BJ (cell line): Measurements from ENCODE around the gene DSP. TPM values are rescaled to one million over a fixed set of nuclear protein-coding genes. Genes with fewer than 3 reads are reported as not detected.

ENCODE experiments used
- CTCF ChIA-PET: fragments of 350-600 bp; formaldehyde crosslinking; extraction: SDS; loops from one replicate; lab custom pipeline; 2021; ENCODE audit warnings: antibody characterized with exemption, inconsistent platforms; lab: Yijun Ruan, JAX
- POLR2A ChIA-PET: fragments of 300-600 bp; sonication (Branson Sonifier 250); formaldehyde crosslinking; extraction: SDS; loops from one replicate; lab custom pipeline; 2021; ENCODE audit warnings: antibody characterized with exemption; lab: Charles Lee
- DNase-seq: peaks from one replicate; pipeline ENCODE4 v3.0.0-alpha.2; 2011; ENCODE audit warnings: low read depth
- H3K27me3 ChIP-seq: 2 replicates; pipeline ENCODE4 v1.6.0; 2011; ENCODE audit warnings: low read length; ENCODE audit not compliant: control insufficient read depth, insufficient read depth
- H3K36me3 ChIP-seq: 2 replicates; pipeline ENCODE4 v1.5.1; 2011; ENCODE audit warnings: low read length; ENCODE audit not compliant: control insufficient read depth, insufficient read depth
- H3K4me3 ChIP-seq: 2 replicates; pipeline ENCODE4 v1.5.1; 2011; ENCODE audit warnings: low read depth, mild to moderate bottlenecking, control low read depth, low read length
- polyA plus RNA-seq: library from polyadenylated mRNA; depleted of rRNA; stranded (reverse); fragments of >200 nt; gene quantifications from 2 replicates; pipeline ENCODE4 v1.2.3, GENCODE V29; 2011
- TF ChIP-seq, protein P1 (sequence below): IDR thresholded peaks from 2 replicates; pipeline ENCODE4 v1.5.1; 2011; ENCODE audit warnings: low read depth, mild to moderate bottlenecking, control low read depth, inconsistent platforms, low read length, moderate library complexity; ENCODE audit not compliant: insufficient read depth

The DSP gene
- polyA plus RNA-seq, 1 experiment = 11.0 TPM

DNA sequence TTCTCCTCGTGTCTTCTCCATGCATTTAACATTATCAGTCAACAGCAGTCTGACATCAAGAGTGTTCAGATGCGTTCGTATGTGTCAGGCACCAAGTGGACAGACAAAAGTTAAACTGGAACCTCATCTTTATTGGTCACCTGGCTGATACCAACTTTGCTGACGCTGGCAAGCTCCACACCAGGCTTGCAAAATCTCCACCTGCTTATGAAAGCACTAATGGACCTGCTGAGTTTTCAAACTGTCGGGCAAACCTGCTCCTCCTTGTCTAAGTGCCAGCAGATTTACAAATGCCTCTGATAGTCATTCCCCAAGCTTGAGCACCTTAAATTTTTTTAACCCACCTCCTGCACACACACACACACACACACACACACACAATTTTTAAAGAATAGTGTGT, 27.9 kb upstream of the DSP start:
- TF ChIP-seq, protein P1, sequence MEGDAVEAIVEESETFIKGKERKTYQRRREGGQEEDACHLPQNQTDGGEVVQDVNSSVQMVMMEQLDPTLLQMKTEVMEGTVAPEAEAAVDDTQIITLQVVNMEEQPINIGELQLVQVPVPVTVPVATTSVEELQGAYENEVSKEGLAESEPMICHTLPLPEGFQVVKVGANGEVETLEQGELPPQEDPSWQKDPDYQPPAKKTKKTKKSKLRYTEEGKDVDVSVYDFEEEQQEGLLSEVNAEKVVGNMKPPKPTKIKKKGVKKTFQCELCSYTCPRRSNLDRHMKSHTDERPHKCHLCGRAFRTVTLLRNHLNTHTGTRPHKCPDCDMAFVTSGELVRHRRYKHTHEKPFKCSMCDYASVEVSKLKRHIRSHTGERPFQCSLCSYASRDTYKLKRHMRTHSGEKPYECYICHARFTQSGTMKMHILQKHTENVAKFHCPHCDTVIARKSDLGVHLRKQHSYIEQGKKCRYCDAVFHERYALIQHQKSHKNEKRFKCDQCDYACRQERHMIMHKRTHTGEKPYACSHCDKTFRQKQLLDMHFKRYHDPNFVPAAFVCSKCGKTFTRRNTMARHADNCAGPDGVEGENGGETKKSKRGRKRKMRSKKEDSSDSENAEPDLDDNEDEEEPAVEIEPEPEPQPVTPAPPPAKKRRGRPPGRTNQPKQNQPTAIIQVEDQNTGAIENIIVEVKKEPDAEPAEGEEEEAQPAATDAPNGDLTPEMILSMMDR = no peak
- H3K4me3 ChIP-seq = no peak overlapping the region
- CTCF ChIA-PET = interaction anchor here (1.0 kb wide), 1 partner anchor 10 kb away, joined by 3 read pairs; no protein-coding TSS in a partner anchor
- DNase-seq = no peak
- POLR2A ChIA-PET = no interaction called here
- no peaks in the 10 kb centered on the region for H3K36me3 ChIP-seq
- peaks cover 5% of the 10 kb centered on the region; the same call in 1 of the 2 replicates for H3K27me3 ChIP-seq

DNA sequence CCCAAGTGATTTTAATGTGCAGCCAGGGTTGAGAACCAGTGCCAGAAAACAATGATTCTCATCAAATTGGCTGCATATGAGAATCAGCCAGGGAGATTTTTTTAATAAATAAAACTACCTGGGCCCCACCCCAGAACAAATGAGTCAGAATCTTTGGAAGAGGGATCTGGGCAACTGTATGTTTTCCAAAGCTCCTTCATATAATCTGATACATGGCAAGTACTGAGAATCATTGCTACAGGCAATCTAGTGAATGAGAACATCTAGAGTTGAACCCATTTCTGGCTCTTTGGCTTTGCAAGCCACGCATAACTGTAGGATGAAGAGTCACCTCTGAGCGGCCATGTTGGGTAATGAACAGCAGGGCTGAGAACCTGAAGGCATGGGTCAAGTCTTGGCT, 26.1 kb upstream of the DSP start:
- peaks cover 5% of the 10 kb centered on the region; the same call in 1 of the 2 replicates for H3K27me3 ChIP-seq
- no peaks in the 10 kb centered on the region for H3K36me3 ChIP-seq
- CTCF ChIA-PET = interaction anchor here (0.6 to 0.7 kb wide), 2 partner anchors 61 to 1983 kb away, joined by 3 read pairs; no protein-coding TSS in a partner anchor
- no peak for DNase-seq
- TF ChIP-seq, protein P1 = no peak
- POLR2A ChIA-PET = no interaction called here
- no peak overlapping the region for H3K4me3 ChIP-seq

GRCh38 chr6:7518877-7519276, 22.6 kb upstream of the DSP start:
- Histone ChIP-seq H3K27me3 (no peaks in the 10 kb centered on the region; the same call in 1 of the 2 replicates), H3K4me3 (no peak overlapping the region), H3K36me3 (no peaks in the 10 kb centered on the region)
- ChIA-PET POLR2A (no interaction called here), CTCF (interaction anchor here (1.3 kb wide), 1 partner anchor 14 kb away, joined by 3 read pairs; no protein-coding TSS in a partner anchor)
- TF ChIP-seq, protein P1 = no peak
- DNase-seq = no peak

DNA sequence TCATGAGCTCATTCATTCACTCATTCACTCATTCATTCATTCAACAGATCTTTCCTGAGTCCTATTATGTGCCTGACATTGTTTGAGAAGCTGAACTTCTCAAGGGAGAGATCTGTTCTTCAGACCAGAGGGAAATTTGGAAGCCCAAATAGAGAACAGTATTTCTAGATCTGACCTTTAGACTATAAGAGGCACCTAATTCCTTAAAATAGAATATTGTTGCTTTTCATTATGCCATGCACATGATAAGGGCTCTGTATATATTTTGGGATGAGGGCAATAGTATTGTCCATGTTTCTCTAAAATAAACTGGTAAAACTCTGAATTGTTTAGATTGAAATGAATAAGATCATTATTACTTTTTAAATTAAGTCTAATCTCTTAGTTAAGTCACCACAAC, 18.6 kb upstream of the DSP start:
- H3K36me3 ChIP-seq = no peaks in the 10 kb centered on the region
- POLR2A ChIA-PET = no interaction called here
- H3K27me3 ChIP-seq = no peaks in the 10 kb centered on the region
- no peak for DNase-seq
- CTCF ChIA-PET = no interaction called here
- no peak overlapping the region for H3K4me3 ChIP-seq
- TF ChIP-seq, protein P1 = no peak

DNA sequence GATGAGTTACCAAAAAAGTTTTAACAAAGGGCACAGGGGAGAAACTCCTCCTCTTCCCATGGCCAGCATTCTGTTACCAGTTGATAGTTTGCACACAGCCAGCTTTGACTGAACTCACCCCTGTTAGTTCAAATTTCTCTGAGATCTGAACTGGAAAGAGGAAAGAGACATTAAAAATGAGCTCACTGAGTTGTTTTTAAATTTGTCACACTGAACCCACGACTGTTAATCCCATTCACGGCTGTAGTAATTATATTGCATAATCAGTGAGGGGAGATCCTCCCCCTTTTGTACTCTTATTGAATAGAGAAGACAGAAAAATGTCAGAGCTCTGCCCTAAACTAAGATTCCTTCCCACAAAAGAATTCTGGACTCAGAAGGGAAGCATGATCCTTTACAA, 17.5 kb upstream of the DSP start:
- ChIA-PET CTCF (interaction anchor here (0.6 to 0.7 kb wide), 2 partner anchors 11 to 25 kb away, joined by 3 read pairs; no protein-coding TSS in a partner anchor), POLR2A (no interaction called here)
- TF ChIP-seq, protein P1 = no peak
- no peak for DNase-seq
- Histone ChIP-seq H3K27me3 (no peaks in the 10 kb centered on the region), H3K36me3 (no peaks in the 10 kb centered on the region), H3K4me3 (no peak overlapping the region)
